K562 (cell line): ENCODE data around the gene EIF5. TPM values are rescaled to one million over a fixed set of nuclear protein-coding genes. Genes with fewer than 3 reads are reported as not detected.

Experiments used
- ATF2 ChIP-seq: sonication (generic); formaldehyde crosslinking; IDR thresholded peaks from 2 replicates; pipeline ENCODE4 v1.8.1; 2022; ENCODE audit warnings: missing genetic modification reagents
- BRD9 ChIP-seq: fragments of 450-650 bp; IDR thresholded peaks from 2 replicates; pipeline ENCODE4 v1.6.1; 2018; ENCODE audit warnings: low read depth; ENCODE audit not compliant: partially characterized antibody
- CBFB ChIP-seq: sonication (generic); formaldehyde crosslinking; IDR thresholded peaks from 2 replicates; pipeline ENCODE4 v1.4.0; 2020; ENCODE audit warnings: mild to moderate bottlenecking, missing genetic modification reagents
- ILF3 ChIP-seq: fragments of 450-650 bp; IDR thresholded peaks from 2 replicates; pipeline ENCODE4 v1.6.1; 2018; ENCODE audit warnings: antibody characterized with exemption, mild to moderate bottlenecking, moderate library complexity, borderline replicate concordance
- IRF1 ChIP-seq: sonication (generic); formaldehyde crosslinking; IDR thresholded peaks from 2 replicates; pipeline ENCODE4 v1.8.0; 2022; ENCODE audit warnings: missing genetic modification reagents, mild to moderate bottlenecking, borderline replicate concordance
- PHB2 ChIP-seq: fragments of 450-650 bp; IDR thresholded peaks from 2 replicates; pipeline ENCODE4 v1.6.1; 2017; ENCODE audit warnings: low read depth
- TAL1 ChIP-seq: fragments of 450-650 bp; IDR thresholded peaks from 2 replicates; pipeline ENCODE4 v1.6.1; 2016; ENCODE audit warnings: mild to moderate bottlenecking
- TCF7L2 ChIP-seq: fragments of 150-350 bp; IDR thresholded peaks from 2 replicates; pipeline ENCODE4 v1.6.1; 2016; ENCODE audit warnings: low read depth, mild to moderate bottlenecking, low read length, moderate library complexity
- ZNF436 ChIP-seq: fragments of 250-450, 450-650 bp; sonication (Bioruptor Pico); formaldehyde crosslinking; IDR thresholded peaks from 2 replicates; pipeline ENCODE4 v1.7.0; 2020; ENCODE audit warnings: mild to moderate bottlenecking
- ZNF57 ChIP-seq: fragments of 450-650 bp; formaldehyde crosslinking; IDR thresholded peaks from 2 replicates; pipeline ENCODE4 v1.4.0; 2020; ENCODE audit warnings: mild to moderate bottlenecking, moderate library complexity
- polyA plus RNA-seq, 8 experiments: library from polyadenylated mRNA; depleted of rRNA in 4 of 8; stranded (reverse) in 5 of 8; unstranded in 3 of 8; fragments of >200 nt; fragmentation: Nextera tagmentation in 2 of 8; fragmentation: Illumina TruSeq in 1 of 8; extraction: Ambion mirVana in 2 of 8; extraction: Trizol in 1 of 8; gene quantifications; 2 replicates each; pipeline versions ENCODE4 v1.2.1 to v1.2.3, GENCODE V29; 2011 to 2014; ENCODE audit warnings: inconsistent platforms in 1 of 8, missing spikeins in 1 of 8
- total RNA-seq, 7 experiments: library from RNA; depleted of rRNA in 6 of 7; stranded (reverse); fragments of >200 nt in 6 of 7; fragmentation: Illumina TruSeq in 2 of 7; extraction: Trizol in 2 of 7; gene quantifications; 2 replicates each; pipeline versions ENCODE4 v1.2.1 to v1.2.3, GENCODE V29; 2011 to 2021; ENCODE audit warnings: low replicate concordance in 1 of 7
- TF ChIP-seq, protein P1 (sequence below), 2 experiments: fragments of 450-650 bp in 1 of 2; sonication (generic) in 1 of 2; formaldehyde crosslinking in 1 of 2; IDR thresholded peaks in 1 of 2; conservative IDR thresholded peaks in 1 of 2; 2 replicates each; pipeline versions ENCODE4 v1.6.1 to v1.8.1; 2016 to 2023; ENCODE audit warnings: mild to moderate bottlenecking in 2 of 2, moderate library complexity in 2 of 2, inconsistent platforms in 1 of 2, missing genetic modification reagents in 1 of 2
- TF ChIP-seq, protein P2 (sequence below), 3 experiments: fragments of 200-800 bp in 1 of 3; fragments of 250-450 bp in 1 of 3; fragments of 450-650 bp in 1 of 3; sonication (Bioruptor Pico) in 1 of 3; sonication (Bioruptor generic) in 1 of 3; formaldehyde crosslinking in 1 of 3; IDR thresholded peaks; 2 replicates each; pipeline versions ENCODE4 v1.6.1 to v1.8.0; 2016 to 2022; ENCODE audit warnings: mild to moderate bottlenecking in 2 of 3, missing genetic modification characterization in 2 of 3, missing compliant biosample characterization in 1 of 3, moderate library complexity in 1 of 3
- TF ChIP-seq, protein P3 (sequence below): sonication (generic); formaldehyde crosslinking; IDR thresholded peaks from 2 replicates; pipeline ENCODE4 v1.8.1; 2023; ENCODE audit warnings: mild to moderate bottlenecking, missing genetic modification reagents

Gene EIF5
- total and polyA plus RNA-seq, 9 of the 15 experiments (the other 6 are each of a cell fraction or from before 2014, with no cell fraction given) = 92.7 to 442 (median 190) TPM

DNA sequence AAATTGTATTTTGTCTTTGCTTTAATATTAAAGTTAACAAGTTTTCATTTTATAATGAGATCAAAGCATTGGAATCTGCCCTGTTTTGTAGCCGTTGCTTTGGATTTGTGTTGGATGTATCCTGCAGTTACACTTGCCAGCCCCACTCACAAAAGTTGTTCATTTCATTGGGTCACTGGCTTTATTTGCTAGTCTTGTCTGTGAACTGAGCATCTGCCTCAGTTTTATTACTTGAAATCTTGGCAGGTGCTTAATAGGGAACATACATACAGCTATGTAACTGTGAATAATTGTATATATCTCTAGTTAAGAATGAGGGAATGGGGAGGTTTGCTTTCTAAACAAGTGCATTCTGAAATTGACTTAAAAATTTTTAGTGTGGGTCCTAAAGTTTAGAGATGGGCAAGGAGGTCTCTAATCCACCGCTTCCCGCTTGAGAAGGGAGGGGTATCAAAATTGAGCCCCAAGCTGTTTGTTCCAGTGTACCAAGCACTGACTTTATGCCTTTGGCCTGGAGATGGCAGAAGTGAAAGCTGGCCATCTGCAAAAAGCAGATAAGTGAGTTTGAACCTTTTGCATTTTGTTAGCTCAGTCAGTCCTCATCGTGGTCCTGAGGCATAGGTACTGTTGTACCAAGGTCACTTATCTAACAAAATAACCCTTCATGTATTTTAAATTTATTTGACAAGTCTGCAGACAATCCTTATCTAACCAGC, 9.3 kb downstream of the EIF5 start (continued):
- no peak for TF ChIP-seq ZNF436 (CRISPR knock-in tag)
- no peak for TF ChIP-seq ILF3
- TF ChIP-seq, protein P1, sequence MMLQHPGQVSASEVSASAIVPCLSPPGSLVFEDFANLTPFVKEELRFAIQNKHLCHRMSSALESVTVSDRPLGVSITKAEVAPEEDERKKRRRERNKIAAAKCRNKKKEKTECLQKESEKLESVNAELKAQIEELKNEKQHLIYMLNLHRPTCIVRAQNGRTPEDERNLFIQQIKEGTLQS (IDR thresholded peaks at IDR 0.05) = no peak
- TF ChIP-seq, protein P1 (CRISPR knock-in tag; conservative IDR thresholded peaks at IDR 0.05) = no peak
- peak; percentile 62 for TF ChIP-seq TAL1
- TF ChIP-seq PHB2 = no peak
- TF ChIP-seq, protein P2, sequence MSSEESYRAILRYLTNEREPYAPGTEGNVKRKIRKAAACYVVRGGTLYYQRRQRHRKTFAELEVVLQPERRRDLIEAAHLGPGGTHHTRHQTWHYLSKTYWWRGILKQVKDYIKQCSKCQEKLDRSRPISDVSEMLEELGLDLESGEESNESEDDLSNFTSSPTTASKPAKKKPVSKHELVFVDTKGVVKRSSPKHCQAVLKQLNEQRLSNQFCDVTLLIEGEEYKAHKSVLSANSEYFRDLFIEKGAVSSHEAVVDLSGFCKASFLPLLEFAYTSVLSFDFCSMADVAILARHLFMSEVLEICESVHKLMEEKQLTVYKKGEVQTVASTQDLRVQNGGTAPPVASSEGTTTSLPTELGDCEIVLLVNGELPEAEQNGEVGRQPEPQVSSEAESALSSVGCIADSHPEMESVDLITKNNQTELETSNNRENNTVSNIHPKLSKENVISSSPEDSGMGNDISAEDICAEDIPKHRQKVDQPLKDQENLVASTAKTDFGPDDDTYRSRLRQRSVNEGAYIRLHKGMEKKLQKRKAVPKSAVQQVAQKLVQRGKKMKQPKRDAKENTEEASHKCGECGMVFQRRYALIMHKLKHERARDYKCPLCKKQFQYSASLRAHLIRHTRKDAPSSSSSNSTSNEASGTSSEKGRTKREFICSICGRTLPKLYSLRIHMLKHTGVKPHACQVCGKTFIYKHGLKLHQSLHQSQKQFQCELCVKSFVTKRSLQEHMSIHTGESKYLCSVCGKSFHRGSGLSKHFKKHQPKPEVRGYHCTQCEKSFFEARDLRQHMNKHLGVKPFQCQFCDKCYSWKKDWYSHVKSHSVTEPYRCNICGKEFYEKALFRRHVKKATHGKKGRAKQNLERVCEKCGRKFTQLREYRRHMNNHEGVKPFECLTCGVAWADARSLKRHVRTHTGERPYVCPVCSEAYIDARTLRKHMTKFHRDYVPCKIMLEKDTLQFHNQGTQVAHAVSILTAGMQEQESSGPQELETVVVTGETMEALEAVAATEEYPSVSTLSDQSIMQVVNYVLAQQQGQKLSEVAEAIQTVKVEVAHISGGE (CRISPR knock-in tag; IDR thresholded peaks at IDR 0.05) = no peak
- no peak for TF ChIP-seq IRF1
- TF ChIP-seq CBFB (CRISPR knock-in tag) = no peak
- TF ChIP-seq ZNF57 (CRISPR knock-in tag) = no peak
- TF ChIP-seq ATF2 = no peak
- no peak for TF ChIP-seq BRD9
- TF ChIP-seq, protein P3, sequence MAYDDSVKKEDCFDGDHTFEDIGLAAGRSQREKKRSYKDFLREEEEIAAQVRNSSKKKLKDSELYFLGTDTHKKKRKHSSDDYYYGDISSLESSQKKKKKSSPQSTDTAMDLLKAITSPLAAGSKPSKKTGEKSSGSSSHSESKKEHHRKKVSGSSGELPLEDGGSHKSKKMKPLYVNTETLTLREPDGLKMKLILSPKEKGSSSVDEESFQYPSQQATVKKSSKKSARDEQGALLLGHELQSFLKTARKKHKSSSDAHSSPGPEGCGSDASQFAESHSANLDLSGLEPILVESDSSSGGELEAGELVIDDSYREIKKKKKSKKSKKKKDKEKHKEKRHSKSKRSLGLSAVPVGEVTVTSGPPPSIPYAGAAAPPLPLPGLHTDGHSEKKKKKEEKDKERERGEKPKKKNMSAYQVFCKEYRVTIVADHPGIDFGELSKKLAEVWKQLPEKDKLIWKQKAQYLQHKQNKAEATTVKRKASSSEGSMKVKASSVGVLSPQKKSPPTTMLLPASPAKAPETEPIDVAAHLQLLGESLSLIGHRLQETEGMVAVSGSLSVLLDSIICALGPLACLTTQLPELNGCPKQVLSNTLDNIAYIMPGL (CRISPR knock-in tag) = no peak
- TF ChIP-seq TCF7L2 = no peak
